Lower leg skin (tissue), 4 donors: Measurements from ENCODE around the gene PTPRCAP. TPM values are rescaled to one million over a fixed set of nuclear protein-coding genes. Genes with fewer than 3 reads are reported as not detected.
"Not testable (repeated sequence)": the region's sequence is repeated elsewhere in the genome, so short reads cannot be mapped to it uniquely, and the experiment has no call there.

Experiments
- DNase-seq, 2 donors: peaks; one replicate each; pipeline ENCODE4 v3.0.0-alpha.2; 2019; ENCODE audit warnings: low spot score in 2 of 2
- H3K4me3 ChIP-seq: fragments of 200-600 bp; sonication (generic); 2 replicates; pipeline ENCODE4 v1.5.1; 2017; ENCODE audit warnings: mild to moderate bottlenecking, low read depth; ENCODE audit not compliant: poor library complexity, severe bottlenecking
- POLR2A ChIP-seq, 2 donors: fragments of 450-650 bp; IDR thresholded peaks; one replicate each; pipeline ENCODE4 v1.6.1; 2016 to 2017; ENCODE audit warnings: antibody characterized with exemption in 2 of 2, mild to moderate bottlenecking in 1 of 2, moderate library complexity in 1 of 2
- WGBS, 2 donors: methylation state at CpG; one replicate each; pipeline ENCODE4 v1.1.5; 2018; 5-methylcytosine and 5-hydroxymethylcytosine counted together
- intact Hi-C: fragments of 100-400 bp; cut with DNase I; formaldehyde crosslinking; loops from one replicate; pipeline ENCODE4 v1.15.0; 2023; ENCODE audit warnings: low total_unique reads
- total RNA-seq, 4 donors: library from RNA; depleted of rRNA; stranded (reverse); fragments of >200 nt; gene quantifications; one replicate each; pipeline ENCODE4 v1.1.0, GENCODE V29; 2016
- TF ChIP-seq, protein P1 (sequence below), 3 donors: fragments of 450-650 bp; IDR thresholded peaks; one replicate each; pipeline ENCODE4 v1.5.1; 2016; ENCODE audit warnings: antibody characterized with exemption in 3 of 3, mild to moderate bottlenecking in 3 of 3, moderate library complexity in 2 of 3

PTPRCAP gene
- total RNA-seq, 4 donors from 2014 or later: 1.6 to 2.9 (median 2.1) TPM

DNA sequence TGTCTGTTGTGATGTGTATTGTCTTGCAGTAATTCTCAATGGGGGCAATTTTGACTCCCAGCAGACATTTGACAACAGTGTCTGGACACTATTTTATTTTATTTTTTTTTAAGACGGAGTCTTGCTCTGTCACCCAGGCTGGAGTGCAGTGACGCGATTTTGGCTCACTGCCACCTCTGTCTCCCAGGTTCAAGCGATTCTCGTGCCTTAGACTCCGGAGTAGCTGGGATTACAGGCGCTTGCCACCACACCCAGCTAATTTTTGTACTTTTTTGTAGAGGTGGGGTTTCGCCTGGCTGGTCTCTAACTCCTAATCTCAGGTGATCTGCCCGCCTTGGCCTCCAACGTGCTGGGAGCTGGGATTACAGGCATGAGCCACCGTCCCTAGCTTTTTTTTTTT is 7.8 kb downstream of the PTPRCAP start:
- no peak for TF ChIP-seq POLR2A (IDR thresholded peaks at IDR 0.05)
- TF ChIP-seq, protein P1, sequence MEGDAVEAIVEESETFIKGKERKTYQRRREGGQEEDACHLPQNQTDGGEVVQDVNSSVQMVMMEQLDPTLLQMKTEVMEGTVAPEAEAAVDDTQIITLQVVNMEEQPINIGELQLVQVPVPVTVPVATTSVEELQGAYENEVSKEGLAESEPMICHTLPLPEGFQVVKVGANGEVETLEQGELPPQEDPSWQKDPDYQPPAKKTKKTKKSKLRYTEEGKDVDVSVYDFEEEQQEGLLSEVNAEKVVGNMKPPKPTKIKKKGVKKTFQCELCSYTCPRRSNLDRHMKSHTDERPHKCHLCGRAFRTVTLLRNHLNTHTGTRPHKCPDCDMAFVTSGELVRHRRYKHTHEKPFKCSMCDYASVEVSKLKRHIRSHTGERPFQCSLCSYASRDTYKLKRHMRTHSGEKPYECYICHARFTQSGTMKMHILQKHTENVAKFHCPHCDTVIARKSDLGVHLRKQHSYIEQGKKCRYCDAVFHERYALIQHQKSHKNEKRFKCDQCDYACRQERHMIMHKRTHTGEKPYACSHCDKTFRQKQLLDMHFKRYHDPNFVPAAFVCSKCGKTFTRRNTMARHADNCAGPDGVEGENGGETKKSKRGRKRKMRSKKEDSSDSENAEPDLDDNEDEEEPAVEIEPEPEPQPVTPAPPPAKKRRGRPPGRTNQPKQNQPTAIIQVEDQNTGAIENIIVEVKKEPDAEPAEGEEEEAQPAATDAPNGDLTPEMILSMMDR (IDR thresholded peaks at IDR 0.05): no peak
- no peak for DNase-seq
- no peak overlapping the region for H3K4me3 ChIP-seq
- intact Hi-C loops: no loop called here
- WGBS, 2 donors: 49 to 54% methylated on average over 11 of the region's 11 CpGs

DNA sequence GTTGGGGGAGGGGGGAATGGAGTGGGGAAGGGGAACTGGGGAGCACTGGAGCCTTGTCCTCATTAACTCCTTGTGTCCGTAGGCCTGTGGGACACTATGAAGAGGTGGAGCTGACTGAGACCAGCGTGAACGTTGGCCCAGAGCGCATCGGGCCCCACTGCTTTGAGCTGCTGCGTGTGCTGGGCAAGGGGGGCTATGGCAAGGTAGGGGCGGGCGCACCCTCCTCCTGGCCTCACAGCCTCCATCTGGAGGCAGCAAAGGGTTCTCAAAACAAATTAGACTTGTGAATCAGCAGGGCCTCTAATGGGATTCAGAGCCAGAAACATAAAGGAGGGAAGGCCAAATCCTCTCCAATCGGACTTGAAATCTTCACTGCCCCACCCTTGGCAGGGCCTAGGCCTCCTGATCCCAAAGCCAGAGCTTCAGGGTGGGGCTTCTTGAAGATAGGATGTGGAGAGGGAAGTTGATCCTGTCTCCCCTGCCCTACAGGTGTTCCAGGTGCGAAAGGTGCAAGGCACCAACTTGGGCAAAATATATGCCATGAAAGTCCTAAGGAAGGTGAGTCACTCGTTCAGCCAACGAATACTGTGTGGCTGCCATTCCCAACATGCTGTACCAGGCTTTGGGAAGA is 8.3 kb downstream of the PTPRCAP start:
- peak in 1 of 2 donors; percentile 55 for DNase-seq

DNA sequence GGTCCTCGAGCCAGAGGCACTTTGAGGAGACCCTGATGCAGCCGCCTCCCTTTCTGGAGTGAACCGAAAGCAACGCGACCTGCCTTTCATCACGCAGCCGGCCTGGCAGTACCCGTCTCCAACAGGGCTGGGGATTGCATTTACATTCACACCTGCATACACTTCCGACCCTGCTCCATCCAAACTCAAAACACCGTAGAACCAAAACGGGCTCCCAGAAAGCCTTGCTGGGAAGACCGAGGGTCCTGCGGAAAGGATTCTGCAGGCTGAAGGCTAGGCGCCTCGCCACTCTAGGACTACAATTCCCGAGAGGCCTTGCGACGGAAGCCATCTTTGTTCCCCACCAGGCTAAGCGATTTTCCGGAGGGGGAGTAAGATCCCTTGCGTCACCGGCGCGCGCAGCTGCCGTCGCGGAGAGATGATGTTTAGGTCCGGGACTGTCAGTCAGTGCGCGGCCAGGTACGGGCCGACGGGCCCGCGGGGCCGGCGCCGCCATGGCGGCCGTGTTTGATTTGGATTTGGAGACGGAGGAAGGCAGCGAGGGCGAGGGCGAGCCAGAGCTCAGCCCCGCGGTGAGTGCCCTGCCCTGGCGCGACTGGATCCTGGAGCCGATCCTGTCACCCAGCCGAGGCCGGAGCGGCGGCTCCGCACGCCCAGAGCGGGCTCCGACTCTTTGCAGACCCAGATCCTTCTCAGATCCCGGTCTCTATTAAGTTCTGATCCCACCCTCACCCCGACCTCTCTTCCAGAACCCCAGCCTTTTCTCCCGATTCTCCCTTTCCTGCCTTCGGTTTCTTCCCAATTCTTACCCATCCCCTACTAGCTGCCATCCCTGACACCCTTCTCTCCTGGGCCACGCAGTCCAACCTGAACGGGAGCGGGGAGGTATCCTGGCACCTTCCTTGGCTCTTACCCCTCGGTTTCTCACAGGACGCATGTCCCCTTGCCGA is 9.2 kb downstream of the PTPRCAP start, which contains the start of gene RPS6KB2:
Gene RPS6KB2, plus strand, starts transcription at position 443 of the 950 bp plus-strand sequence. Its CDS starts 52 bp downstream, at position 495.
- TF ChIP-seq POLR2A (IDR thresholded peaks at IDR 0.05): peak in 1 of 2 donors; percentile 79
- TF ChIP-seq, protein P1 (IDR thresholded peaks at IDR 0.05): no peak
- peak; percentile 99 to 100 for DNase-seq
- 1% methylated on average over 51 to 52 of the region's 68 CpGs for WGBS, 2 donors
- intact Hi-C loops: no loop called here
- peak within 1 kb of the TSS; percentile 82 for H3K4me3 ChIP-seq

More for the DNA sequence above, 8.3 kb downstream of the PTPRCAP start:
- TF ChIP-seq, protein P1 (IDR thresholded peaks at IDR 0.05): no peak
- no peak for TF ChIP-seq POLR2A (IDR thresholded peaks at IDR 0.05)
- peak overlapping the region; percentile 82 for H3K4me3 ChIP-seq
- intact Hi-C loops: no loop called here
- WGBS, 2 donors: 23 to 39% methylated on average over 12 of the region's 12 CpGs

DNA sequence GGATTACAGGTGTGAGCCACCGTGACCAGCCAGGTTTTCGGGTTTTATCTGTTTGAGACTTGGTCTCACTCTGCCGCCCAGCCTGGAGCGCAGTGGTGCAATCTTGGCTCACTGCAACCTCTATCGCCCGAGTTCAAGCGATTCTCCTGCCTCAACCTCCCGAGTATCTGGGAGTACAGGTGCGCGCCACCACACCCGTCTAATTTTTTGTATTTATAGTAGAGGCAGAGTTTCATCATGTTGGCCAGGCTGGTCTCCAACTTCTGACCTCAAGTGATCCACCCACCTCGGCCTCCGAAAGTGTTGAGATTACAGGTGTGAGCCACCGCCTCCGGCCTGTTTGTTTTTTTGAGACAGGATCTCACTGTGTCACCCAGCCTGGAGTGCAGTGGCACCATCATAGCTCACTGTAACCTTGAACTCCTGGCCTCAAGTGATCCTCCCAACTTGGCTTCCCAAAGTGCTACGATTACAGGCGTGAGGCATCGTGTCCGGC is 10.1 kb downstream of the PTPRCAP start:
- DNase-seq, intact Hi-C loops, H3K4me3 ChIP-seq: not testable (repeated sequence)
- 72 to 76% methylated on average over 19 of the region's 19 CpGs for WGBS, 2 donors

DNA sequence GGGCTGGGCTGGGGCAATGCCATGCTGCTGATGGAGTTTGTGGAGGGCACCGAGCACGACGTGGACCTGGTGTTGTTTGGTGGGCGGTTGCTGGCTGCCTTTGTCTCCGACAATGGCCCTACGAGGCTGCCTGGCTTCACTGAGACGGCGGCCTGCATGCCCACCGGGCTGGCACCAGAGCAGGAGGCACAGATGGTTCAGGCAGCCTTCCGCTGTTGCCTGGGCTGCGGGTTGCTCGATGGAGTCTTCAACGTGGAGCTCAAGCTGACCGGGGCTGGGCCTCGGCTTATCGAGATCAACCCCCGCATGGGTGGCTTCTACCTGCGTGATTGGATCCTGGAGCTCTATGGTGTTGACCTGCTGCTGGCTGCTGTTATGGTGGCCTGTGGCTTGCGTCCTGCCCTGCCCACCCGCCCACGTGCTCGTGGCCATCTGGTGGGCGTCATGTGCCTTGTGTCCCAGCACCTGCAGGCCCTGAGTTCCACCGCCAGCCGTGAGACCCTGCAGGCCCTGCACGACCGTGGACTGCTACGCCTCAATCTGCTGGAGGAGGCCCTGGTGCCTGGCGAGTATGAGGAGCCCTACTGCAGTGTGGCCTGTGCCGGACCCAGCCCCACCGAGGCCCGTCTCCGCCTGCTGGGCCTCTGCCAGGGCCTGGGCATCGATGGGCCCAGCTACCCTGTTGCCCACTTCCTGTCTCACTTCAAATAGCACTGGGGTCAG is 13.4 kb downstream of the PTPRCAP start:
- no peak overlapping the region for H3K4me3 ChIP-seq
- intact Hi-C loops: no loop called here
- TF ChIP-seq, protein P1 (IDR thresholded peaks at IDR 0.05): no peak
- TF ChIP-seq POLR2A (IDR thresholded peaks at IDR 0.05): no peak
- 87 to 90% methylated on average over 13 to 26 of the region's 34 CpGs for WGBS, 2 donors
- DNase-seq: no peak
